Choroid plexus epithelial cell (primary cell): ENCODE data around the gene HMGCS1.

Experiments
- DNase-seq: peaks from one replicate; pipeline ENCODE4 v3.0.0-alpha.2; 2010; ENCODE audit warnings: low read depth
- H3K4me3 ChIP-seq: 2 replicates; pipeline ENCODE4 v1.5.1; 2011; ENCODE audit warnings: low read depth, mild to moderate bottlenecking, control low read depth, low read length, moderate library complexity
- CTCF ChIP-seq: conservative IDR thresholded peaks from 2 replicates; pipeline ENCODE4 v1.5.1; 2011; ENCODE audit warnings: low read depth, mild to moderate bottlenecking, control low read depth, inconsistent platforms, low read length, moderate library complexity

Gene HMGCS1

GRCh38 chr5:43304525-43304924 lies 8.7 kb downstream of the HMGCS1 start:
- no peak overlapping the region for H3K4me3 ChIP-seq
- peak; percentile 57 for DNase-seq
- no peak for TF ChIP-seq CTCF

GRCh38 chr5:43303242-43303641 lies 10.0 kb downstream of the HMGCS1 start:
- DNase-seq, result no peak
- no peak for TF ChIP-seq CTCF
- no peak overlapping the region for H3K4me3 ChIP-seq

- no peak for DNase-seq
- no peak overlapping the region for H3K4me3 ChIP-seq
- TF ChIP-seq CTCF, result no peak
Observed at GRCh38 chr5:43302481-43302880, 10.7 kb downstream of the HMGCS1 start.

- DNase-seq, result no peak
- no peak overlapping the region for H3K4me3 ChIP-seq
- no peak for TF ChIP-seq CTCF
Observed at GRCh38 chr5:43301653-43302091, 11.5 kb downstream of the HMGCS1 start.

- no peak overlapping the region for H3K4me3 ChIP-seq
- DNase-seq, result no peak
- TF ChIP-seq CTCF, result no peak
Observed at GRCh38 chr5:43300112-43300511, 13.1 kb downstream of the HMGCS1 start.

GRCh38 chr5:43298443-43298842 lies 14.8 kb downstream of the HMGCS1 start:
- TF ChIP-seq CTCF, result no peak
- no peak for DNase-seq
- no peak overlapping the region for H3K4me3 ChIP-seq

- no peak for DNase-seq
- TF ChIP-seq CTCF, result no peak
- no peak overlapping the region for H3K4me3 ChIP-seq
Observed at GRCh38 chr5:43296835-43297234, 16.4 kb downstream of the HMGCS1 start.
